Memory B cell (primary cell): ENCODE data around the gene FFAR3.
"Not testable (repeated sequence)": the region's sequence is repeated elsewhere in the genome, so short reads cannot be mapped to it uniquely, and the experiment has no call there.

Experiments used
- ATAC-seq: fragments of 150-1000 bp; cut with Tn5 transposase; 2 replicates; pipeline ENCODE4 v1.10.0; 2021; ENCODE audit warnings: low read depth, mild to moderate bottlenecking, moderate library complexity
- DNase-seq, 2 donors: peaks; one replicate each; pipeline ENCODE4 v3.0.0; 2022; ENCODE audit warnings: low spot score in 2 of 2
- H3K27ac Mint-ChIP-seq: one replicate; pipeline ENCODE4 v1.8.0; 2022; ENCODE audit warnings: mild to moderate bottlenecking, moderate library complexity, mixed read lengths
- H3K27me3 Mint-ChIP-seq: one replicate; pipeline ENCODE4 v1.8.0; 2022; ENCODE audit warnings: mixed read lengths
- H3K36me3 Mint-ChIP-seq: one replicate; pipeline ENCODE4 v1.8.0; 2022; ENCODE audit warnings: mild to moderate bottlenecking, mixed read lengths
- H3K4me1 Mint-ChIP-seq: one replicate; pipeline ENCODE4 v1.8.0; 2022; ENCODE audit warnings: mixed read lengths
- H3K4me3 Mint-ChIP-seq: one replicate; pipeline ENCODE4 v1.8.0; 2022; ENCODE audit warnings: mild to moderate bottlenecking, moderate library complexity, mixed read lengths
- H3K9me3 Mint-ChIP-seq: one replicate; pipeline ENCODE4 v1.8.0; 2022; ENCODE audit warnings: mixed read lengths

The FFAR3 gene

GRCh38 chr19:35349614-35350521 is 8.4 kb upstream of the FFAR3 start:
- no peaks in the 10 kb centered on the region for H3K9me3 Mint-ChIP-seq
- H3K4me1 Mint-ChIP-seq, result peaks cover 58% of the 10 kb centered on the region
- H3K27ac Mint-ChIP-seq, result peak overlapping the region; percentile 75
- peak in 1 of 2 donors; percentile 42 for DNase-seq
- no peak overlapping the region for H3K4me3 Mint-ChIP-seq
- ATAC-seq, result no peak
- H3K36me3 Mint-ChIP-seq, result peaks cover 4% of the 10 kb centered on the region
- no peaks in the 10 kb centered on the region for H3K27me3 Mint-ChIP-seq

GRCh38 chr19:35350591-35350990 is 7.7 kb upstream of the FFAR3 start:
- Mint-ChIP-seq H3K36me3 (peaks cover 3% of the 10 kb centered on the region), H3K27ac (peak overlapping the region; percentile 74), H3K9me3 (no peaks in the 10 kb centered on the region), H3K4me3 (no peak overlapping the region), H3K4me1 (peaks cover 54% of the 10 kb centered on the region), H3K27me3 (no peaks in the 10 kb centered on the region)
- DNase-seq, result no peak
- ATAC-seq, result no peak

- Mint-ChIP-seq H3K4me3 (no peak overlapping the region), H3K36me3 (no peaks in the 10 kb centered on the region), H3K27ac (no peak overlapping the region), H3K27me3 (peaks cover 2% of the 10 kb centered on the region), H3K9me3 (no peaks in the 10 kb centered on the region), H3K4me1 (peaks cover 44% of the 10 kb centered on the region)
- DNase-seq, result no peak
- no peak for ATAC-seq
These were observed 6.7 kb upstream of the FFAR3 start for GRCh38 chr19:35351411-35352176.

- no peak overlapping the region for H3K27ac Mint-ChIP-seq
- H3K36me3 Mint-ChIP-seq, result no peaks in the 10 kb centered on the region
- no peak overlapping the region for H3K4me3 Mint-ChIP-seq
- ATAC-seq (no peak), DNase-seq (no peak)
- H3K9me3 Mint-ChIP-seq, result no peaks in the 10 kb centered on the region
- peaks cover 2% of the 10 kb centered on the region for H3K27me3 Mint-ChIP-seq
- H3K4me1 Mint-ChIP-seq, result peaks cover 39% of the 10 kb centered on the region
These were observed 6.1 kb upstream of the FFAR3 start for GRCh38 chr19:35352177-35352447.

- H3K27ac Mint-ChIP-seq, result no peak overlapping the region
- no peaks in the 10 kb centered on the region for H3K9me3 Mint-ChIP-seq
- peaks cover 2% of the 10 kb centered on the region for H3K27me3 Mint-ChIP-seq
- ATAC-seq (peak; percentile 54), DNase-seq (peak; percentile 62 to 69)
- no peaks in the 10 kb centered on the region for H3K36me3 Mint-ChIP-seq
- peaks cover 34% of the 10 kb centered on the region for H3K4me1 Mint-ChIP-seq
- no peak overlapping the region for H3K4me3 Mint-ChIP-seq
These were observed 5.6 kb upstream of the FFAR3 start for GRCh38 chr19:35352448-35353304.

- Mint-ChIP-seq H3K4me1 (peaks cover 29% of the 10 kb centered on the region), H3K27me3 (peaks cover 6% of the 10 kb centered on the region), H3K9me3 (no peaks in the 10 kb centered on the region), H3K4me3 (no peak overlapping the region), H3K27ac (no peak overlapping the region), H3K36me3 (no peaks in the 10 kb centered on the region)
- ATAC-seq (no peak), DNase-seq (no peak)
These were observed 4.6 kb upstream of the FFAR3 start for GRCh38 chr19:35353635-35354034.

GRCh38 chr19:35354898-35355297 is 3.4 kb upstream of the FFAR3 start:
- H3K4me3 Mint-ChIP-seq, result no peak overlapping the region
- no peaks in the 10 kb centered on the region for H3K36me3 Mint-ChIP-seq
- DNase-seq (no peak), ATAC-seq (no peak)
- H3K27ac Mint-ChIP-seq, result no peak overlapping the region
- H3K4me1 Mint-ChIP-seq, result peaks cover 17% of the 10 kb centered on the region
- H3K27me3 Mint-ChIP-seq, result peaks cover 6% of the 10 kb centered on the region
- H3K9me3 Mint-ChIP-seq, result no peaks in the 10 kb centered on the region

- Mint-ChIP-seq H3K9me3 (no peaks in the 10 kb centered on the region), H3K4me1 (peaks cover 10% of the 10 kb centered on the region), H3K4me3 (no peak overlapping the region), H3K36me3 (no peaks in the 10 kb centered on the region), H3K27me3 (peaks cover 6% of the 10 kb centered on the region), H3K27ac (no peak overlapping the region)
- no peak for DNase-seq
- ATAC-seq, result no peak
These were observed 2.3 kb upstream of the FFAR3 start for GRCh38 chr19:35355791-35356460.

- not testable (repeated sequence) for H3K4me1 Mint-ChIP-seq, ATAC-seq, H3K27ac Mint-ChIP-seq, H3K9me3 Mint-ChIP-seq, H3K4me3 Mint-ChIP-seq, H3K36me3 Mint-ChIP-seq, DNase-seq
- peaks cover 17% of the 10 kb centered on the region for H3K27me3 Mint-ChIP-seq
These were observed 574 bp downstream of the FFAR3 start for GRCh38 chr19:35358834-35359233.

GRCh38 chr19:35359395-35359794 is 1.1 kb downstream of the FFAR3 start:
- H3K9me3 Mint-ChIP-seq, H3K4me1 Mint-ChIP-seq, H3K27ac Mint-ChIP-seq, H3K36me3 Mint-ChIP-seq, DNase-seq, ATAC-seq, H3K4me3 Mint-ChIP-seq: not testable (repeated sequence)
- H3K27me3 Mint-ChIP-seq, result peaks cover 17% of the 10 kb centered on the region

- ATAC-seq, H3K9me3 Mint-ChIP-seq, H3K27ac Mint-ChIP-seq, H3K4me1 Mint-ChIP-seq, H3K4me3 Mint-ChIP-seq, H3K36me3 Mint-ChIP-seq, DNase-seq: not testable (repeated sequence)
- H3K27me3 Mint-ChIP-seq, result peaks cover 18% of the 10 kb centered on the region
These were observed 1.8 kb downstream of the FFAR3 start for GRCh38 chr19:35360081-35360480.

GRCh38 chr19:35360880-35361420 is 2.7 kb downstream of the FFAR3 start:
- no peaks in the 10 kb centered on the region for H3K36me3 Mint-ChIP-seq
- no peak overlapping the region for H3K4me3 Mint-ChIP-seq
- DNase-seq (no peak), ATAC-seq (no peak)
- no peak overlapping the region for H3K27ac Mint-ChIP-seq
- H3K27me3 Mint-ChIP-seq, result peaks cover 20% of the 10 kb centered on the region
- H3K4me1 Mint-ChIP-seq, result peaks cover 4% of the 10 kb centered on the region
- no peaks in the 10 kb centered on the region for H3K9me3 Mint-ChIP-seq

- Mint-ChIP-seq H3K27ac (no peak overlapping the region), H3K4me3 (no peak overlapping the region), H3K36me3 (no peaks in the 10 kb centered on the region), H3K27me3 (peaks cover 20% of the 10 kb centered on the region), H3K4me1 (peaks cover 4% of the 10 kb centered on the region), H3K9me3 (no peaks in the 10 kb centered on the region)
- ATAC-seq, result no peak
- DNase-seq, result no peak
These were observed 4.2 kb downstream of the FFAR3 start for GRCh38 chr19:35362261-35363000.
